ENCODE results near the gene CDH23. TPM values are rescaled to one million over a fixed set of nuclear protein-coding genes. Genes with fewer than 3 reads are reported as not detected.

CDH23 gene
- total RNA-seq, 1 experiment from 2014 or later = 0.34 TPM

- Mint-ChIP-seq H3K27ac (ENCODE audit: unreplicated experiment) (no peak overlapping the region), H3K4me3 (ENCODE audit: unreplicated experiment) (no peak overlapping the region), H3K4me1 (ENCODE audit: low read depth, unreplicated experiment) (no peaks in the 10 kb centered on the region), H3K36me3 (ENCODE audit: insufficient read depth, unreplicated experiment) (no peaks in the 10 kb centered on the region), H3K9me3 (ENCODE audit: unreplicated experiment) (no peaks in the 10 kb centered on the region), H3K27me3 (ENCODE audit: insufficient read depth, unreplicated experiment) (peaks cover 9% of the 10 kb centered on the region)
- Histone ChIP-seq H3K4me1 (no peaks in the 10 kb centered on the region), H3K36me3 (ENCODE audit: control insufficient read depth, insufficient read depth, low read length) (no peaks in the 10 kb centered on the region), H3K9me3 (no peaks in the 10 kb centered on the region), H3K4me3 (ENCODE audit: low read depth, low read length) (no peak overlapping the region), H3K27me3 (replicated peaks; ENCODE audit: control insufficient read depth, insufficient read depth, low read length) (no peaks in the 10 kb centered on the region)
- no TSS peak for BruUV-seq (replicated peaks)
- no peak for DNase-seq
- ChIA-PET POLR2A (no interaction called here), CTCF (interaction anchor here (2.6 kb wide), 1 partner anchor 28 kb away, joined by 7 read pairs; no protein-coding TSS in a partner anchor)
- intact Hi-C loops (cut with micrococcal nuclease; ENCODE audit: unreplicated experiment) = no loop called here
- TF ChIP-seq CTCF (IDR thresholded peaks at IDR 0.05; ENCODE audit: insufficient read depth in 1 of 2, low read depth in 1 of 2, low read length in 1 of 2, severe bottlenecking in 1 of 2, unreplicated experiment in 1 of 2) = no peak
These were observed 153.2 kb downstream of the CDH23 start for GRCh38 chr10:71549766-71550533.

- no peak overlapping the region for H3K4me3 Mint-ChIP-seq (ENCODE audit: unreplicated experiment)
- Histone ChIP-seq H3K4me1 (no peaks in the 10 kb centered on the region), H3K9me3 (no peaks in the 10 kb centered on the region), H3K27me3 (replicated peaks; ENCODE audit: control insufficient read depth, insufficient read depth, low read length) (no peaks in the 10 kb centered on the region), H3K36me3 (ENCODE audit: control insufficient read depth, insufficient read depth, low read length) (no peaks in the 10 kb centered on the region), H3K4me3 (ENCODE audit: low read depth, low read length) (no peak overlapping the region)
- H3K27ac Mint-ChIP-seq (ENCODE audit: unreplicated experiment) = no peak overlapping the region
- H3K4me1 Mint-ChIP-seq (ENCODE audit: low read depth, unreplicated experiment) = no peaks in the 10 kb centered on the region
- DNase-seq = no peak
- BruUV-seq (replicated peaks) = no TSS peak
- peaks cover 5% of the 10 kb centered on the region for H3K27me3 Mint-ChIP-seq (ENCODE audit: insufficient read depth, unreplicated experiment)
- CTCF ChIA-PET = interaction anchor here (0.6 to 2.6 kb wide), 2 partner anchors 28 to 202 kb away, joined by 3 to 7 read pairs; no protein-coding TSS in a partner anchor
- no peaks in the 10 kb centered on the region for H3K36me3 Mint-ChIP-seq (ENCODE audit: insufficient read depth, unreplicated experiment)
- no peak for TF ChIP-seq CTCF (IDR thresholded peaks at IDR 0.05; ENCODE audit: insufficient read depth in 1 of 2, low read depth in 1 of 2, low read length in 1 of 2, severe bottlenecking in 1 of 2, unreplicated experiment in 1 of 2)
- no peaks in the 10 kb centered on the region for H3K9me3 Mint-ChIP-seq (ENCODE audit: unreplicated experiment)
- POLR2A ChIA-PET = no interaction called here
- intact Hi-C loops (cut with micrococcal nuclease; ENCODE audit: unreplicated experiment) = no loop called here
These were observed 153.9 kb downstream of the CDH23 start for GRCh38 chr10:71550628-71551027.

- ChIA-PET CTCF (no interaction called here), POLR2A (no interaction called here)
- BruUV-seq (replicated peaks) = no TSS peak
- peaks cover 11% of the 10 kb centered on the region for H3K27me3 Mint-ChIP-seq (ENCODE audit: insufficient read depth, unreplicated experiment)
- no peaks in the 10 kb centered on the region for H3K36me3 Mint-ChIP-seq (ENCODE audit: insufficient read depth, unreplicated experiment)
- no peak for DNase-seq
- H3K9me3 Mint-ChIP-seq (ENCODE audit: unreplicated experiment) = no peaks in the 10 kb centered on the region
- H3K4me3 Mint-ChIP-seq (ENCODE audit: unreplicated experiment) = no peak overlapping the region
- TF ChIP-seq CTCF (IDR thresholded peaks at IDR 0.05; ENCODE audit: insufficient read depth in 1 of 2, low read depth in 1 of 2, low read length in 1 of 2, severe bottlenecking in 1 of 2, unreplicated experiment in 1 of 2) = no peak
- H3K27ac Mint-ChIP-seq (ENCODE audit: unreplicated experiment) = no peak overlapping the region
- no peaks in the 10 kb centered on the region for H3K4me1 ChIP-seq
- no peaks in the 10 kb centered on the region for H3K36me3 ChIP-seq (ENCODE audit: control insufficient read depth, insufficient read depth, low read length)
- H3K4me1 Mint-ChIP-seq (ENCODE audit: low read depth, unreplicated experiment) = no peaks in the 10 kb centered on the region
- H3K4me3 ChIP-seq (ENCODE audit: low read depth, low read length) = no peak overlapping the region
- H3K27me3 ChIP-seq (replicated peaks; ENCODE audit: control insufficient read depth, insufficient read depth, low read length) = no peaks in the 10 kb centered on the region
- no peaks in the 10 kb centered on the region for H3K9me3 ChIP-seq
- intact Hi-C loops (cut with micrococcal nuclease; ENCODE audit: unreplicated experiment) = no loop called here
These were observed 155.2 kb downstream of the CDH23 start for GRCh38 chr10:71551970-71552369.

All from Caco-2 (cell line).